Effector CD4-positive, alpha-beta T cell (primary cell): ENCODE data around the gene KCND3.
A peak's percentile ranks its signal among the peaks of the same experiment; 100 is the strongest.

Experiments
- DNase-seq: peaks from one replicate; pipeline ENCODE4 v3.0.0-alpha.2; 2020

KCND3 gene

DNA sequence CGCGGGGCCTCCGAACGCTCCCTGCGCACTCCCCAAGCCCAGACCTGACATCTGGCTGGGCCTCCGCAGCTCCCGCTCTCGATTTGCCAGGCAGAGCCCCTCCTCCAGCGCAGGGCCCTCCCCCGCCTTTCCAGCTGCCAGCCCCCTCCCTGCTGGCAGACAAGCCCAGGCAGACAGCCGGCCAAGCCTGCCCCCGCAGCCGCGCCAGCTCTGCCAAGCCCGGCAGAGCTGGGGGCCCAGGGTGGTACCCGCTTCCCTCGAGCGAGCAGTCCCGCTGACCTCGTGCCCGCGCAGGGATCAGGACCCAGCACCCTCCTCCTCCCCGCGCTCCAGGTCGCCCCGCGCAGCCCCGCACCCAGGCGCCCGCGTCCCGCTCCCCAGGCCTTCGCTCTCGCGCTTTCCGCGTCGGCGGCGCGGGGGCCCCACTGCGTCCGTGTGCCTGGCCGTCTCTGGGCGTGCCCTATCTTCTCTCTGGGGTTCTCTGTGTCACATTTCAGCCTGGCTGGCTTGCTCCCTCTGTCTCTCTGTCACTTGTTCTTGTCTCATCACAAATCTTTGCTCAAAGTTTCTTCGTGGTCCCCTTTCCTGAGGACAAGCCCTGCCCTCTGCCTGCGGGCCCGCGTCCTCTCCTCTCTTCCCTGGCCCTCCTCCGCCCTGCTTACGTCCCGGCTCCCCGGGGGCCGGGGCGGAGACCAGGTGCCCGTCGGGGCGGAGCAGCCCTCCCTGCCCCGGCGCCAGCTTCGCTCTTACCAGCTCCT lies 250.9 kb downstream of the KCND3 start:
- peak; percentile 34 for DNase-seq

DNA sequence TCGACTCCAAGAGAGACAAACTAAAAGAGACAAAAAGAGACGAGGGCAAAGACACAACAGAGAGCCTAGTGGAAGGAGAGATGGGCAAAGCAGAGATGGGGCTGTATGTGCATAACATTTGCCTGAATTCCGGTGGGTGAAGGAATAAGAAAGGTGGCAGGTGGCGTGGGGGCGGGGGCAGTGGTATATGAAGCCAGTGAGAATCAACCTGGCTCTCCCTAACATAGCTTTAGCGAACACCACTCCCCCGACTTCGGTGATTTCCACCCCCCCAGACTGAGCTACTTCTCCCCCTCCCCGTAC lies 251.4 kb downstream of the KCND3 start:
- no peak for DNase-seq

DNA sequence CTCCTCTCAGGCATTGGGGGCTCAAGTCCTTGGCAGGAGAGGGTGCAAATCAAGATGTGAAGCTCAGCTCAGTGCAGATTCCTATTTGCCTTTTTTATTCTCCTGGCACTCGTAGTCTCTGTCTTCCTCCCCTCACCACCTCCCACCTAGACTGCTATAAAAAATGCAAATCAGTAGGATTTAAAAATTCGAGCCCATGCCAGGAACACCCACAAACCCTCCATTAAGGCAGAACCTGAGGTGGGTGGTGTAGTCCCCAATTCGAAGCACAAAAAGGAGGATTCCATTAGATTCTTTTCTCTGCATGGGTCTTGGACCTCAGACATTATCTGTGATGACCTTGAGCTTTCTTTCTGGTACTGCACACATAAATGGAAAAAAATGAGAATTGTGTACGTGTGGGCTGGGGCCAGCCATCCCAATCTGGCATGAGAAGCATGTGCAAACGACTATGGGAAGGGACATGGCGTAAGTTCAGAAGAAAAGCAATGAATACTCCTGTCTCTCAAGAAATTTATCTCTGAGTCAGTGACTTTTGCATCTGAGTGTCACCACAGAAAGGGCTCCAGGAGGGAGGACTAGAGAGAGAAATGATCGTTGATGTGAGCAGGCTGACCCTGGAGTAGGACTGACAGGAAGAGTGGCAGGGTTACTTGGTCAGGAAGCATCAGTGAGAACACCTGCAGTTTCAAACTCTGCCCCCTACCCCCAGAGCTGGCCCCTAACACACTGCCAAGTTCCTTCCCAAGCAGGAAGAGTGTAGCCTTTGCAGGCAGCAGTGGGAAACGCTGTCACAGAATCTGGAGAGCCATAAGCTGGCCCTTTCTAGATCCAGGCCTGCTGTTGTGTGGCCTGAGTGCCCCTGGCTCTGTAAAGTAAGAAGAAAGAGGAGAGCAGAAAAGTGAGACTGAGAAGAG lies 252.0 kb downstream of the KCND3 start:
- no peak for DNase-seq

DNA sequence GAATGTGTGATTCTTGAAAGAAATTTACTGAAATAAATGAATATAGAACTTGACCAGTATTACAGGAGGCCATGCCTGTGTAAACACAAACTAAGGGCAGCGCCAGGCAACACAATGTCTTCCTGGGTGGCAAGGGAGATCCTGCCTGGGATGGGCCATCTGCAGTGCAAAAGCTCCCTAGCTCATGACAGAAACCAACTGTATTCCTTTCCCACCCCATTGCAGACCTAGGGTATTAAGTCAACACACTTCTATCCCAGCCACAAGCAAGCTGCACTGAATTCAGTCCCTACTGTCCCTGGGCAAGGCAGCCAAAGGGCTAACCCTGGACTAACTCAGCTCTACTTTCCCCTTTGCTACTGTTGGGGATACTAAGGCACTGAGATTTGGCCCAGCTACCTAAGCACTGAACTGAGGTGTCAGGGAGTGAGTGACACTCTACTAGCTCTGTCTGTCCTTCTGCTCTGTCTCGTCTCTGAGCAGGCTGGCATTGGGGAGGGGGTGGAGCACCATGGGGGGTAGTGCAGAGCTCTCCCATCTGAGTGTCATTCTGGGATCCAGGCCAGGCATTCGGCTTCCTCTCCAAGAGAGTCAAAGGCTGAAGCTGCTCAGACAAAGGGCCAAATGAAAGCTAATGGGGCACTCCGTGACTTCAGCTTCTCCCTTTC lies 252.8 kb downstream of the KCND3 start:
- no peak for DNase-seq

DNA sequence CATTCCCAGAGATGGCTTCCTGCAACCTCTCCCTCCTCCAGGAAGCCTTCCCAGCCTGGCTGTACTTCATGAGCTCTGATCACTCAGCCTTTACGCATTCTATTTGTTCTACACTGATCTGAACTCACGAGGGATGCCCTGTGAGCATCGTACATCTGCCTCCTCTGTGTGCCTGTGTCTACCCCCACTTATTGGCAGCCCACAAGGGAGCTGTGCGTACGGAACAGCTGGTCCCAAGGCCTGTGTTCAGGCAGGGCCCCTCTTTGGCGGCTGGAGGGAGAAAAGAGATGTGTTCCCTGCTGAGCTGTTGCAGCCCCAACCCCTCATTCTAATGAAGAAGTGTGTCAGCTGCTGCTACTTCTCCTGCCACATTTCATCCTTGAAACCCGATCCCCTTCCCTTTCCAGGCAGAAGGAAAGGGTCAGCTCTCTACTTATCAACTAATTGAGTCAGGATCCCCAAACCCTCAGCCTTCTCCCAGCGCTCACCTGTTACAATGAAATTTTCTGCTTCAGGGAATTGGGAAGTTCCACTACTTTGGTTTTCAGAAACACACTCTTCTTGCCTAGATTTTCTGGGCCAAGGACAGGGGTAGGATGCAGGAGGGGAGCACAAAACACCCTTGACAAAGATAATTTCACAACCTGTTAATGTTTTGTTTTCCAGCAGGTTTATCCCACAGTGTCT lies 253.5 kb downstream of the KCND3 start:
- no peak for DNase-seq

DNA sequence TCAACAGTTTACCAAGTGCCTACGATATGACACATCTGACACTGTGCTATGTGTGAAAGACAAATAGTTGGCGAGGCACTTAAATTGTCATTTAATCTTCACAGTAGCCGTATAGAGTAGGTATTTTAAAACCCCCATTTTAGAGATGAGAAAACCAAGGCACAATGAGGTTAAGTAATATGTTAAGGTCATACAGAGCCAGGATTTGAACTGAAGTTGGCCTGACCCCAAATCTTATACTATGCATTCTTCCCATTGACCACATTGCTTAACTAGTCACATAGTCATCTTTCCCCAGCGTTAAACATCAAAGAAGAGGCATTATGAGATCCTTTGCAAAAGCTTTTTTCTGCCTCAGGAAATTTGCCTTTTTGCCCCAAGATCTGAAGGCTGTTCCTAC lies 254.1 kb downstream of the KCND3 start:
- no peak for DNase-seq

DNA sequence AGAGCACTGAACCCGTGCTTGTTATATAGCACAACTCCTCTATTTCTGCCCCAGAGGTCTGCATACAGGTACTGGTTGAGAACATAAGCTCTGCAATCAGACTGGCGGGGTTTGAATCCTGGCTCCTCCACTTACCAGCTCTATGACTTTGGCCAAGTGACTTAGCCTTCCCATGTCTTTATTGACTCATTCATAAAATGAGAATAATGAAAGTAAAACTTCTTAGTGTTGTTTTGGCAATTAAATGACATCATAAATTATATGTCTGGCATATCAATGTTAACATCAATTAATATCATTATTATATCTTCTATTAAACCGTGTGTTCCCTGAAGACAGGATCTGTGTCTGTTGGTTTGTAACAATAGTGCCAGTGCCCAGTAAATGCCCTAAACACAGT lies 254.6 kb downstream of the KCND3 start:
- DNase-seq: no peak

DNA sequence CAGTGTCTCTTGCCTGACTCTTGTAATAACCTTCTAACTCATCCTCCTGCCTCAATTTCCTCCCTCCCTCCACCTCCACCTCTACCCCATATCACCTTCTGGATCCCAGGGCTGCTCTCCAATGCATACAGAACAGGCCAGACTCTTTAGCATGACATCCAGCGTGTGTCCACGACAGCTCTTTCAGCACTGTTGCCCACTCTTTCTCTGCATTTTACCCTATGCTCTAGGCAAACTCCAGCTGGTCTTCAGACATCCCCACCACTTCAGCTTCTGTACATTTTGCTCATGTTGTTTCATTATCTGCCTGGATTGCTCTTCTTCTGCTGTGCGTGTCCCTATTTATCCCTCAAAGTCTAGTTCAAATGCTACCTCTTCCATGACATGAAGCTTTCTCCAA lies 255.0 kb downstream of the KCND3 start:
- DNase-seq: no peak

DNA sequence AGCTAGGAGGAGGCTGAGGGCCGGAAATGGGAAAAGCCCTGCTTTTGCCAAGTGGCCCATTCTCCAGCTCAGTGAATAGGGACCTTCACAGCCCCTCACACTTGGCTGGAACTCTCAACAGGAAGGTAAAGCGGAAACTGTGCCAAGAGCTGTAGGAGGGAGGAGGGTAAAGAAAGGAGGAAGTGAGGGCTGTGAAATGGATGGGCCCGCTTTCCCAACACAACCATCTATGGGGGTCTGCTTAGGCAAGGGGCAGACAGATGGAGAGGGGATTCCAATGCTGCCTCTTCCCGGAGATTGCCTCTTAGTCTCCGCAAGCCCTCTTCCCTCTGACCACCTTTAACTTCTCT lies 255.5 kb downstream of the KCND3 start:
- no peak for DNase-seq

DNA sequence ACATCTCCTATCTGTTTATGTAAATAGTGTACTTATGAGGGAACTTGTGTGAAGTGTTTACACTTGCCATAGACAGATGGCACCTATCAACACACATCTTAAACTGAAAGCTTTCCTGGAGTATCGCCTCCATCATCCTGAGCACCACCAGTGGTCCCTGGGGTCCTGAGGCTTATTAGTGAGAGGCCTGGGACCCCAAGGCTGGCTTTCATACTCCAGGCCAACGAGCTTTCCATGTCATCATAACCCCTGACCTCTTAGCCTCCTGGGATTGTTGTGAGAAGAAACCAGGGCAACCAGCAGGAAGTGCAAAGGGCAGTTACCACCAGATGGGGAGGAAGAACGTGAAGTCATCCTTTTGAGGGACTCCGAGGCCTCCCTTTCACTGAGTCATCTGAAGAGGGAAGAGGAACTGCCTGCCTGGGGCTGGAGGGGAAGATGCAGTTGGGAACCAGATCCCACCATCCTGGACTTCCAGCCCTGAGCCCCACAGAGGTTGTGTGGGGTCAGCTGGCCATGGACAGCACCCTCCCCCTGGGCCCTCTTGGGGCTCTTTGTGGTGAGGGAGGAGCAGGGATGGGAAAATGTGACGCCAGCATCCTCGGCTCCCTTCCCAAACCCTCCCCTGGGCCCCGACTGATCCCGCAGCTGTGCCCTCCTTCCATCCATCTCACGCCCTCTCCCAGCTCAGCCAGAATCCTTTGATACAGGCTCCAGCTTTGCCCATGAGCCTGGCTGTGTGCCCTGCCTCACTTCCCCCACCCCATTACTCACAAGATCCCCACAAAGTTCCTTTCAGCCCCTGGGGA lies 256.1 kb downstream of the KCND3 start:
- DNase-seq: no peak

DNA sequence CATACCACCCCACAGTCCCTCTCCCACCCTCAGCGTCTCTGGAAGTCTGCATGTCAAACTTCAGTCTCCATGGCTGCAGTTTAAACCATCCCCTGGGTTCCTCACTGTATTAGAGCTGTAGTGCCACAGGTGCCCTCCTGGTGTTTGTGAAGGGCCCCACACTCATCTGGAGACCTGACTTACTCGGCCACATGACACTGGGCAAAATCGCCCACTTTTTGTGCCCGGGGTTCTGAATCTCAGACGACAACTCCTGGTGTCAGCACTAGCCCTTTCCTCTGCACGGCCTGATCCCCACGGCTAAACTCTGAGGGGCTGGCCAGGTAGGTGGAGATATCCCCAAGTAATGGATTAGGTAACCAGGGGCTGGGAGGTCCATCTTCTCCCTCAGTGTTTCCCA lies 256.8 kb downstream of the KCND3 start:
- no peak for DNase-seq

DNA sequence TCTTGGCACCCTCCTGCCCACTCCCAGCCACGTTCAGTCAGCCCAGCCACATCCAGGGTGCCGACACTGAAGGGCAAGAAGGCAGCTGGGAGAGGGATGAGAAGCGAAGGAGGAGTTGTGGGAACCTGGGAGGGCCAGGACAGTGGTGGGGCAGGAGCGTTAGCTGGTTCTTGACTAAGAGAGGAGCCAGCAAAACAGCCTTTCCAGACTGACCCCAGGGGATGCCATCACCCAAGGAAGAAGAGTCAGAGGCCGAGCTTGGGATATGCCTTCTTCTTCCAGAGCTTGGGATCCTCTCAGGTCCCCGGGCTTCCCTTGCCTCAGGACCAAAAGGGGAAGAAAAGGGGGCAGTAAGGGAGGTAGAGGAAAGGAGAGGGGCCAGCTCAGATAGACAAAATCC lies 257.5 kb downstream of the KCND3 start:
- DNase-seq: no peak

DNA sequence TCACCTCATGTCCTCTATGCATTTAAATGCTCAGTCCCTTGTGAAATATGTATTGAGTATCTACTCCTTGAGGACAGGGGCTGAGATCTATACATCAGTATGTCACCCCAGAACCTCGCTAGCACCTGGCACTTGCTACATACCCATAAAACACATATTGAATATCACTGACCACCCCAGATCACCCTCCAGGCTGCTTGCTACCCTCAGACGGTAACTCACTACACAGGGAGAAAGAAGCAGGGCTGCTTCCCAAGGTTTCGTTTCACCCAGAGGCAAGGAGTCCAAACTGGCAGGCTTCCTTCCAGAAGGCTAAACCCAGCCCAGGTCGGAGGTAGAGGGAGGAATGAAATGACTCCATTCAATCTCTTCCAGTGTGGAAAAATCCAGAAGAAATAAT lies 258.8 kb downstream of the KCND3 start:
- no peak for DNase-seq

DNA sequence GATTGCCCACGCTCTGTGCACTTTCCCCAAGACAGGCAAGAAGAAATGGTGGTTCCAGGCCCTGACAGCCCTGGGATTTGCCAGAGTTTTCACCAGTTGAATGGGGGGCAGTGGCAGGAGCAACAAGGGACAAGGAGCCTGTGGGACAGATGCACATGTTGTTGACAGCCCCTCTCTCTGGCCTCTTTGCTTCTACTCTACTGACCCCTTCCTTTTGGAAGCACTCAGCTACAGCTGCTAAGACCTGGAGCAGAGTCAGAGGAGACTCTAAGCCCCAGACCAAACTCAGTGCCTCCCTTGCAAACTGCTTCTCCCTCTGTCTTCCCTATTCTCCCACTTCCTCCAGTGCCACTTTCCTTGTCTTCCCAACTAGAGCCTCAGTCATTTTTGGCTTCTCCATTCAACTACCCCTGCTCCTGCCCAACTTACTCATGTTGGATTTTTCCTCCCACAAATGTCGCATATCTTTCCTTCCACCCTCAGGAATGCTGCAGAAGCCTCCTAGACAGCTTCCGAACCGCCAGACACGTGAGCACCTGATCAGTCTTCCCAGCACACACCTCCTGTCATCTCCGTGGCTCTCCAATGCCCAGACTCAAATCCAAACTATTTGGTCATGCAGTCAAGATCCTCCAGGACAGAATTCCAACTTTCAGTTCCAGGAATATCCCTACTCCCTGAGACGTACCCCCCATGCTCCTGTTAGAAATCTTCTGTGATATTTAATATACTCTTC lies 259.4 kb downstream of the KCND3 start:
- no peak for DNase-seq

DNA sequence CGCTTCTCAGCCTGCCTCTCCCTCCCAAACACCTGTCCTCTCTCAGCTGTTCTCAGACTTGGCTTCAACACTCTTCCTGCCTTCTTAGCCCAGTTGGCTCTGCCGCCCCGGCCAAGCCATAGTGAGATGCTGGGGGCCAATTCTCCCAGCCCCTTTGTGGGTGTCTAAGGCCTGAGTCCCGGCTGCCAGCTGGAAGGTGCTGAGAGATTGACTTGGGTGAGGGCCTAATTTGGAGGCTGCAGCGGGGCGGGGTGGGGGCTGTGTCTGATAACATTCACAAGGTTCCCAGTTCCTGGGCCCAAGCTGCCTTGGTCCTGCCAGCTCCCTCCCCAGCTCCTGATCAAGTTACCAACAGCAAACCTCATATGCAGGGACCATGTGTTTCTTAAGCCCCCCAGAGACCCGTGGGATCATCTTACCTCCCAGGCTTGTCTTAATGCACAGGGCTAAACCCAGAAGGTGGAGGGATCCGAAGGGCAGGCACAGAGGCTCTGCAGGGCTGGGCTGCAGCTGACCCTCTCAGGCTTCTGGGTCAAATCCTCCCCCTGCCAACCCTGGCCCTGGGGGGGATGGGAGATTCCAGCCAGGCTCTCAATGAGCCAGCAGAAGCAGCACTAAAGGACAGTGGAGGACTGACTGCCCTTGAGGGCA lies 260.1 kb downstream of the KCND3 start:
- DNase-seq: no peak

DNA sequence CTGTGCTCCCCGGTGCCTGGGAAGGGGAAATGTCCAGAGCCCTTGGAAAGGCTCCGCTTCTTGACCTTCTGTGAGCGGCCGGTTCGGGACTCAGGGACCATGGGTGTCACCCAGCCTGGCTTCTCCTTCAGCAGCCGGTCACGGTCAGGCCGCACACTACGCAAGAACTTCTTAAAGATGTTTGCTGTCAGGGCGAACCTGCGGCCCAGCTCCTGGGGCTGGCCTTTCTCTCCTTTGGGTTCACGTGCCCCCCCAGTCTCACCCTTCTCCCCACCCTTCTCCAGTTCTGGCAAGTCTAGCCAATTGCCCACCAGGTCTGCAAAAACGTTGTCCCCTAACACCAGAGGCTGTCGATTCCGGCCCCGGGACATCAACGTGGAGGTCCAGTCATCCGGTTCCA lies 262.4 kb downstream of the KCND3 start:
- DNase-seq: no peak

DNA sequence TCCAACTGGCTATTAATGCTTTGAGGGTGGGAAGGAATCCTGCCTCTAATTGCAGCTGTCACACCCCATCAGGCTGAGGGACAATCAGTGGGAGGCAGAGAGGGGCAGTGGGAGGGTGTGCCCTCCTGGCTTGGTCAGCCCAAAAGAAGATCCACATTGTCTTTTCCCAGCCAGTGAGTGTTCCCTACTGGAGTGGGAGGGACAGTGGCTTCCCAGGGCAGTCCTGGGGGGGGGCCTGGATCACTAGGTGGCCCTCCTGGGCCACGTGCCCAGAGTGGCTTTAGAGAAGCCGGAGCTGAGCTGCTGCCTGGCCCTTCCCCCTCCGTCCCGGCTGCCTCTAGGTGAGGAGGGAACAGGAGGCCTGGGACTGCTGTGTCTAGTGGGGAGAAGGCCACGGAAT lies 264.3 kb downstream of the KCND3 start:
- DNase-seq: no peak

DNA sequence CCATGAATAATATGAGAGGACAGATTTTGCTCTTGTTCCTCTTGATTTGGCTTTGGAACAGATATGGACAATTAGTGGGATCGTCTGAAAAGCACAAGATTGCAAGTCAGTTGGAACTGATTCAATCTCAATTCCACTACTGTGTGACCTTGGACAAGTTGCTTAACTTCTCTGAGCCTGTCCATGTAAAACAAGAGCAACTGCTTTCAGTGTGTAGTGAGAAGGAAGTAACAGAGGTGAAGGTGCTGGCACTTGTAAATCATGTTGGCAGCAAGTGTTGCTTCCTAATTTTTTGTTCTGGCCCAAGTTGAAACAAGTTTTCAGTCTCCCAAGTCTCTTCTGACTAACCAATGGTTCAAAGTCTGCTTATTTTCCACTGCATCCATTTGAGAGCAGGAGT lies 265.6 kb downstream of the KCND3 start:
- DNase-seq: no peak

DNA sequence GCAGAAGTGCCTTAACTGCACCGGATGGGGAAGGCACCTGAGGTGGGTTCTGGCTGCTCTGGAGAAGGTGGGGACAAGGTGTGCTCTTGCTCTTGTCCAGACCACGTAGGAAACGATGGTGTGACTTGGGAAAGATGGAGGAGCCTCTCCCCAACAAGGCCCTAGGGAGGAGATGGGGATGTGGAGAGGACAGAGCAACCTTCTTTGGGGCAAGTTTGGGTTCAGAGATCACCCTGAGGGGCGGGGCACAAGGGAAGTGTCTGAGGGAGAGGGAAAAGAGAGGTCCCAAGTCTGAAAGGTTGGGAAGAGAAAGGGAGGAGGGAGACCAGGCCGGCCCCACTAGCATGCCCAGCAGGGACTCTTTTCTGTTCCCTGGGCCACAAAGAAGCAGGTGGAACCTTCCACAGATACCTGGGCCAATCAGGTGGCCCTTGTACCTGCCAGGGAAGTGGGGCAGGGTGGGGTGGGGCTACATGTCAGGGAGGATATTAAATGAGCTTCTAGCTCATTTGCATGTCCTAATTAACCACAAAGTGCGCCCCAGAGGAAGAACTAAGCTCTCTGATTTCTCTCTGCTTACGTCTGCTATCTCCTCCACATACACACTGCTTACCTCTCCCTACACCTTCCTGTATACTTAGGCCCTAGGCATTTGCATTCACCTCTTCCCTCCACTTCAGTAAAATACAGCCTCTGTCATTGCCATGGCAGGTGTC lies 266.2 kb downstream of the KCND3 start:
- peak; percentile 23 for DNase-seq

DNA sequence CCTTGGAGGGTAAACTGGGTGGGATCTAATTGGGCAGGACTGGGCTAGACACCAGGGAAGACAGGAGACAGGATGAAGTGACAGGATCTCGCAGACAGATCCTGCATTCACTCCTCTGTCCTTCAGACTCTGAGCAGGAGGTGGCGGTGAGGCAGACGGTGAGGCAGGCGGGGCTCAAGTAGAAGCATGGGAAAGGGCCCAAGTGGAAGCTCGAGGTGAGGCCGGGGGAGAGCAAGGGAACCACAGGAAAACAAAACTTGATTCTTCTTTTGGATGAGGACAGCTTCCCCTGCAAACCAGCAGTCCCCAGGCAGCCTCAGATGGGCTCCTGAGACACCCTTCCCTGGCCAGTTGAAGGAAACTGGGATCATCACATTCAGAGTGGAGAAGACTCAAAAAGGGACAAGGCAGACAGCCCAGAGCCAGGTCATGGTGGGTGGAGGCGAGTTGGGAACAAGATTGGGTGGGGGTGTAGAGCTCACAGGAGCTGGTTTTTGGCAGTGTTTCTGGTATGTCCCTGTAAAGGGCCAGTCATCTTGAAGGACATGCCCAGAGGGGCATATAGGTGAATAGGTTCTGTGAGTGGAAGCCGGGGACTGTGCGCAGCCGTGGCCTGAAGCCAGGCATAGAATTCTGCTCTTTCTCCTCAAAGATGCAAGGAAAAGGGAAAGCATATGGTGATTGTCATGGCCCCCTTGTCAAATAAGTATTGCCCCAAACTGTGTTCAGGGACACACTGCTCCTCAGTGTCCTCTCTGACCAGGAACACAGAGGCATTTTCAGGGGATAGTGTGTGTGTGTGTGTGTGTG lies 268.3 kb downstream of the KCND3 start:
- DNase-seq: no peak
